HepG2 (cell line): Measurements from ENCODE around the gene F2RL2. TPM values are rescaled to one million over a fixed set of nuclear protein-coding genes. Genes with fewer than 3 reads are reported as not detected.

Experiments
- ATAC-seq: fragments of 200-7000 bp; cut with Tn5 transposase; 3 replicates; pipeline ENCODE4 v1.9.1; 2020; ENCODE audit warnings: mild to moderate bottlenecking, moderate library complexity
- BruUV-seq: library from RNA; stranded (reverse); fragments of 400-500 nt; replicated peaks from 2 replicates; lab custom pipeline; 2021; lab: Mats Ljungman, UMichigan
- CTCF ChIA-PET: fragments of 300-600 bp; formaldehyde crosslinking; extraction: SDS; loops from one replicate; lab custom pipeline; 2021; ENCODE audit warnings: low total read pairs, inconsistent platforms, low intra/inter-chr PET ratio; lab: Yijun Ruan, JAX
- POLR2A ChIA-PET: fragments of 350-600 bp; sonication (Branson Sonifier 250); formaldehyde crosslinking; loops from one replicate; lab custom pipeline; 2020; ENCODE audit warnings: antibody characterized with exemption, inconsistent platforms; lab: Yijun Ruan, JAX
- DNase-seq: peaks from one replicate; pipeline ENCODE4 v3.0.0-alpha.2; 2015; ENCODE audit warnings: low spot score
- FAIRE-seq: peaks from 3 replicates; lab custom pipeline; 2011; peaks lifted over from hg19 to GRCh38; lab: Jason Lieb, UNC
- H2AFZ ChIP-seq: one replicate; pipeline ENCODE4 v1.6.1; 2011; ENCODE audit warnings: low read length, inconsistent platforms
- H3K27ac ChIP-seq: fragments of 300-600 bp; 3 replicates; pipeline ENCODE4 v1.8.0; 2011; ENCODE audit warnings: mixed run types, mild to moderate bottlenecking, mixed read lengths, low read length, inconsistent platforms; ENCODE audit not compliant: insufficient read depth; ENCODE audit errors: extremely low read length
- H3K27me3 ChIP-seq, 2 experiments: fragments of 200-600 bp in 1 of 2; 2 replicates in 1 of 2; 3 replicates in 1 of 2; pipeline versions ENCODE4 v1.6.0 to v1.8.0; 2011; ENCODE audit warnings: low read length in 2 of 2, mild to moderate bottlenecking in 2 of 2, moderate library complexity in 2 of 2, inconsistent platforms in 1 of 2; ENCODE audit not compliant: insufficient read depth in 2 of 2, control insufficient read depth in 1 of 2
- H3K36me3 ChIP-seq, 2 experiments: fragments of 200-600 bp in 1 of 2; replicated peaks in 1 of 2; 2 replicates in 1 of 2; 3 replicates in 1 of 2; pipeline versions ENCODE4 v1.5.1 to v1.8.0; 2011; ENCODE audit warnings: low read length in 2 of 2, inconsistent platforms in 1 of 2; ENCODE audit not compliant: insufficient read depth in 2 of 2, control insufficient read depth in 1 of 2
- H3K4me1 ChIP-seq: 2 replicates; pipeline ENCODE4 v1.5.1; 2012; ENCODE audit warnings: low read length, inconsistent platforms; ENCODE audit not compliant: insufficient read depth
- H3K4me2 ChIP-seq: 2 replicates; pipeline ENCODE4 v1.6.0; 2011; ENCODE audit warnings: low read depth, low read length, inconsistent platforms
- H3K4me3 ChIP-seq, 3 experiments: fragments of 200-600 bp in 1 of 3; sonication (generic), shearing (Covaris generic) in 1 of 3; replicated peaks in 1 of 3; 2 replicates each; pipeline ENCODE4 v1.5.1; 2011 to 2016; ENCODE audit warnings: low read length in 3 of 3, inconsistent platforms in 2 of 3, low read depth in 2 of 3, mild to moderate bottlenecking in 2 of 3, control low read depth in 1 of 3, mixed read lengths in 1 of 3; ENCODE audit not compliant: insufficient read depth in 1 of 3
- H3K79me2 ChIP-seq: one replicate; pipeline ENCODE4 v1.6.1; 2011; ENCODE audit warnings: low read length, inconsistent platforms; ENCODE audit not compliant: insufficient read depth
- H3K9ac ChIP-seq: 2 replicates; pipeline ENCODE4 v1.6.0; 2011; ENCODE audit warnings: mild to moderate bottlenecking, low read depth, low read length, inconsistent platforms; ENCODE audit not compliant: insufficient read depth
- H3K9me3 ChIP-seq: 2 replicates; pipeline ENCODE4 v1.5.1; 2012; ENCODE audit warnings: mild to moderate bottlenecking, low read length
- H4K20me1 ChIP-seq: 2 replicates; pipeline ENCODE4 v1.6.0; 2011; ENCODE audit warnings: inconsistent platforms, mild to moderate bottlenecking, low read length, moderate library complexity; ENCODE audit not compliant: insufficient read depth
- KLF16 ChIP-seq, 2 experiments: sonication (generic) in 1 of 2; formaldehyde crosslinking in 1 of 2; IDR thresholded peaks; 2 replicates each; pipeline versions ENCODE4 v1.6.1 to v1.8.0; 2016 to 2023; ENCODE audit warnings: missing genetic modification reagents in 2 of 2, missing compliant biosample characterization in 1 of 2
- MAFF ChIP-seq: IDR thresholded peaks from 2 replicates; pipeline ENCODE4 v1.6.1; 2011; ENCODE audit warnings: low read depth, low read length, improper control_type of control experiment
- MAFK ChIP-seq, 2 experiments: IDR thresholded peaks in 1 of 2; conservative IDR thresholded peaks in 1 of 2; 2 replicates each; pipeline ENCODE4 v1.6.1; 2011; ENCODE audit warnings: improper control_type of control experiment in 2 of 2, low read length in 2 of 2
- SOX5 ChIP-seq: IDR thresholded peaks from 2 replicates; pipeline ENCODE4 v1.6.1; 2016; ENCODE audit warnings: borderline replicate concordance
- WGBS: methylation state at CpG from one replicate; pipeline ENCODE4 v1.1.6; 2017; ENCODE audit warnings: low lambda C conversion rate; 5-methylcytosine and 5-hydroxymethylcytosine counted together
- in situ Hi-C: cut with HindIII; loops from 2 replicates; pipeline ENCODE4 v1.10.0; 2017; ENCODE audit warnings: low pct_unique_long_range_greater_than_20kb; ENCODE audit not compliant: extremely low pct_ligation_motif_present
- intact Hi-C: fragments of 100-400 bp; cut with micrococcal nuclease; formaldehyde crosslinking; loops from one replicate; pipeline ENCODE4 v1.10.0; 2022; ENCODE audit not compliant: unreplicated experiment
- polyA plus RNA-seq, 8 experiments: library from polyadenylated mRNA; depleted of rRNA in 3 of 8; stranded (reverse) in 7 of 8; unstranded in 1 of 8; fragments of >200 nt; fragmentation: Illumina TruSeq in 4 of 8; extraction: Trizol in 4 of 8; gene quantifications; 2 replicates each; pipeline versions ENCODE4 v1.2.1 to v1.2.3, GENCODE V29; 2011 to 2016; ENCODE audit warnings: low read depth in 4 of 8, missing spikeins in 1 of 8, mixed read lengths in 1 of 8; ENCODE audit not compliant: insufficient read depth in 1 of 8
- total RNA-seq, 5 experiments: library from RNA; depleted of rRNA; stranded (reverse); fragments of >200 nt; fragmentation: Illumina TruSeq; extraction: Trizol; gene quantifications; 2 replicates each; pipeline ENCODE4 v1.2.3, GENCODE V29; 2016; ENCODE audit warnings: low read depth in 1 of 5
- TF ChIP-seq, protein P1 (sequence below): sonication (generic); formaldehyde crosslinking; IDR thresholded peaks from 2 replicates; pipeline ENCODE4 v1.9.0; 2021; ENCODE audit warnings: missing genetic modification reagents, borderline replicate concordance

The F2RL2 gene
- total and polyA plus RNA-seq, 2 of the 13 experiments (the other 11 are each of a cell fraction or from before 2014, with no cell fraction given): not detected

DNA sequence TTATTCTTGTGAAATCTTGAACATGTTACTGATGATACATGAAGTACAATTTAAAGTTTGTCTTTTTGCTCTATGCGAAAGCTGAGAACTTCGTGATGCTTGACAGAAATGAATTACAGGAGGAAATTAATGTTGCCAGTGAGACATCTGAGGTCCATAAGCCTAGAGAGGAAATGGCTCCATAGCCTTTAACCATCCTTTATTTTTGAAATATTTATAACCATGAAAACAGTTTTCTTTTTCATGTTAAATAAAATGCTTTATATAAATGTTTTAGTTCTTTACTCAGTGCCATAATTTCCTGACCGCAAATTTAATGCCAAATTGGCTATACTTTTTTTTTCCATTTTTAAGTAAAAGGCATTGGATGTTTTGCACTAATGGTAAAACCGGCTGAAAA is 29.1 kb downstream of the F2RL2 start (continued):
- TF ChIP-seq, protein P1, sequence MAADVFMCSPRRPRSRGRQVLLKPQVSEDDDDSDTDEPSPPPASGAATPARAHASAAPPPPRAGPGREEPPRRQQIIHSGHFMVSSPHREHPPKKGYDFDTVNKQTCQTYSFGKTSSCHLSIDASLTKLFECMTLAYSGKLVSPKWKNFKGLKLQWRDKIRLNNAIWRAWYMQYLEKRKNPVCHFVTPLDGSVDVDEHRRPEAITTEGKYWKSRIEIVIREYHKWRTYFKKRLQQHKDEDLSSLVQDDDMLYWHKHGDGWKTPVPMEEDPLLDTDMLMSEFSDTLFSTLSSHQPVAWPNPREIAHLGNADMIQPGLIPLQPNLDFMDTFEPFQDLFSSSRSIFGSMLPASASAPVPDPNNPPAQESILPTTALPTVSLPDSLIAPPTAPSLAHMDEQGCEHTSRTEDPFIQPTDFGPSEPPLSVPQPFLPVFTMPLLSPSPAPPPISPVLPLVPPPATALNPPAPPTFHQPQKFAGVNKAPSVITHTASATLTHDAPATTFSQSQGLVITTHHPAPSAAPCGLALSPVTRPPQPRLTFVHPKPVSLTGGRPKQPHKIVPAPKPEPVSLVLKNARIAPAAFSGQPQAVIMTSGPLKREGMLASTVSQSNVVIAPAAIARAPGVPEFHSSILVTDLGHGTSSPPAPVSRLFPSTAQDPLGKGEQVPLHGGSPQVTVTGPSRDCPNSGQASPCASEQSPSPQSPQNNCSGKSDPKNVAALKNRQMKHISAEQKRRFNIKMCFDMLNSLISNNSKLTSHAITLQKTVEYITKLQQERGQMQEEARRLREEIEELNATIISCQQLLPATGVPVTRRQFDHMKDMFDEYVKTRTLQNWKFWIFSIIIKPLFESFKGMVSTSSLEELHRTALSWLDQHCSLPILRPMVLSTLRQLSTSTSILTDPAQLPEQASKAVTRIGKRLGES: no peak
- TF ChIP-seq KLF16 (CRISPR knock-in tag; IDR thresholded peaks at IDR 0.05): no peak

DNA sequence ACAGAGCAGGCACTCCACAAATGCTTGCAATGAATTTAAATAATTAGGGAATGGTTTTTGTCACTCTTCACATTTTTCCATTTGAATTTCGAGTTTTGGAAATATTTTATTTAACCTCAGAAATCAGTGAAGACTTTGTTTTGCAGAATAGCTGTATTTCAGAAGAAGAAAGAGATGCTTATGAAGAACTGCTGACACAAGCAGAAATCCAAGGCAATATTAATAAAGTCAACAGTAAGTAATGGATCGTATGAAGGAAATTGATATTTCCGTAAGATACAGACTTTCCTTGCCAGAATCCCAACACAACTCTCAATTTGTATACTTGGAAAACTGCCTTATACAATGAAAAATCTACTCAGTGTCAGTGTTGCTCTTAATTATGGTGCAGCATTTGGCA is 30.5 kb downstream of the F2RL2 start:
- Histone ChIP-seq H3K36me3 (peaks cover 10 to 41% of the 10 kb centered on the region in 2 experiments), H4K20me1 (no peaks in the 10 kb centered on the region), H3K9me3 (no peaks in the 10 kb centered on the region), H3K79me2 (no peaks in the 10 kb centered on the region), H3K4me2 (no peak overlapping the region), H3K27me3 (no peaks in the 10 kb centered on the region), H3K4me3 (no peak overlapping the region), H3K27ac (no peak overlapping the region), H3K9ac (no peak overlapping the region), H3K4me1 (no peaks in the 10 kb centered on the region), H2AFZ (no peak overlapping the region)
- in situ Hi-C loops: no loop called here
- intact Hi-C loops: no loop called here
- no peak for FAIRE-seq
- no TSS peak for BruUV-seq
- no peak for DNase-seq
- 73% methylated on average over 3 of the region's 3 CpGs for WGBS
- TF ChIP-seq MAFF: peak; percentile 96
- TF ChIP-seq MAFK (conservative IDR thresholded peaks at IDR 0.05 in 1 of 2, IDR thresholded peaks at IDR 0.05 in 1 of 2; ENCODE audit: low read length in 2 of 2): peak; percentile 93 to 97
- no peak for TF ChIP-seq SOX5 (CRISPR knock-in tag)
- CTCF ChIA-PET: no interaction called here
- POLR2A ChIA-PET: no interaction called here
- ATAC-seq: no peak
